ENCODE data around the gene CHD5.

CHD5 gene

DNA sequence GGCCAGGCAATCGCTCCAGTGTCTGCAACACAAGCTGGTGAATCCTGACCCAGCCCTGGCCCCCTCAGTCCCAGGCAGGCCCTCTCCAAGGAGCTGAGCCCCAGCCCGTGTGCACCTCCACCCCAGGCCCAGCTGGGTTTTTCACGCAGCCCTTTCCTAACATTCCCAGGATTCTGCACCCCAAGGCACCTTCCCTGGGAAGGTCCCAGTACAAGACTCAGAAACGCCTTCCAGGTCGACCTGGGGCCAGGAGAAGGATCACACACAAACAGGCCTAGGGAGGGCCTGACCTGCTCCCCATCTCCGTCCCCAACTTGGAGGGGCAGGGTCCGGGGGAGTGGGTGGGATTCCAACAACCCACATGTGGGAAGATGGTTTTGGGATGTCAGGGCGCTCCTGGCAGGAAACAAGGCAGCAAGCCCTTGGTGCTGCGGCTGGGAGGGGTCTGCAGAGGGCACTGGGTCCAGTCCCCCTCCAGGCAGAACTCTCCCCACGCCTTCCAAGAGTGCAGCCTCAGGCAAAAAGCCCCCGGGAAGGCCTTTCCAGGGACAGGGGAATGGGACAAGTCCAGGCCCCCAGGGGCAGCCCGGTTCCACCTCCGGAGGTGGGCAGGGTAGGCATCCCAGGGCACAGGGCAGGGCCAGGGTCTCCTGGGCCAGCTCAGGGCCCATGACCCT lies 76.1 kb downstream of the CHD5 start:
- TF ChIP-seq ZNF8 (CRISPR knock-in tag; IDR thresholded peaks at IDR 0.05) (no peak), RARB (CRISPR knock-in tag; IDR thresholded peaks at IDR 0.05) (no peak), OSR1 (CRISPR knock-in tag; IDR thresholded peaks at IDR 0.05) (no peak)
- no peak for ATAC-seq

DNA sequence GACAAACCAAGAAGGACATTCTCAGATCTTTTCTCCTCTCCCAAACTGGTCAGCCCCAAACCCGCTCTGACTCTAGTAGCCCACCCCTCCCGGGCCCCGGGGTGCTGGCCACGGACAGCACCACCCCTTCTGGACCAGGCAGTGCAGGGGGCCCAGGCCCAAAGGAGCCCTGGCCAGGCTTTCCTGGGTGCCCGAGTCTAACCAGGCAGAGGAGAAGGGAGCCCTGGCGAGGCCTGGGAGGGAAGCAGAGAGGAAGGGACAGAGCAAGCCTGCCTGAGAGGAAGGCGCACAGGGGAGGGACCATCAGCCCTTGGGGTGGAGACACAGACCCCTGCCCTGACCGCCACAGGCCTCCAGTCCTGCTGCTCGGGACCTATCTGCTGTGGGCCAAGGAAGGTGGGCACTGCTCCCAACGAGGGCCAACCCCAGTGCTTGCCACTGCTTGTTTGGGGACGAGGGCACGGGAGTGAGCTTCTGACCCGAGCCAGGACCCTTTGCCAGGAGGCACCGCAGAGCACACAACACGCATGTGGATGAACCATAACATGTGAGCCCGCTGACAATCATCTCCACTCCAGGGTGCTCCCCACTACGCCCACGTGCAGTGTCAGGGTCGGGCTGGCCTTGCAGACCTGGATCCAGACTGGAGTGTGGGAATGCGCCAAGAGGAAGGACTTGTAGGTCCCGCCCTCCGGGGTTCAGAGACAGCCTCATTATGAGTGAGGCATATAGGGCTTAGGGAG lies 76.8 kb downstream of the CHD5 start:
- no peak for TF ChIP-seq PPARA (CRISPR knock-in tag; IDR thresholded peaks at IDR 0.05; ENCODE audit: borderline replicate concordance)
- ATAC-seq, result no peak

DNA sequence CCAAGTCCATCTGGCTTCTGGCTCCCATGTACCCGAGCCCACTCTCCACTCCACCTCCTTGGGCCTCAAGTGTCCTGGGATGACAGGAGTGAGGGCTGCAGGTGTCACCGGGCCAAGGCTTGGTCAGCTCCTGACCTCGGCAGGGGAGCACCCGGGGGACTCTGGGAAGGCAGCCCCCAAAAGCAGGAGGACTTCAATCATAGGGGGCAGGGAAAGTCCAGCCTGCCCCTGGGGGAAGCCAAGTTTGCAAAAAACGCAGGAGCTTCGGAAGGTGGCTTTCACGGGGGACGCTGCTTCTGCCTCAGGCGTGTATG lies 77.6 kb downstream of the CHD5 start:
- TF ChIP-seq PPARA (CRISPR knock-in tag; IDR thresholded peaks at IDR 0.05; ENCODE audit: borderline replicate concordance), result no peak
- TF ChIP-seq RARB (CRISPR knock-in tag; IDR thresholded peaks at IDR 0.05), result no peak
- TF ChIP-seq ARNTL (CRISPR knock-in tag; IDR thresholded peaks at IDR 0.05; ENCODE audit: borderline replicate concordance, low read depth), result no peak
- TF ChIP-seq ZNF565 (CRISPR knock-in tag; conservative IDR thresholded peaks at IDR 0.05; ENCODE audit: low read depth), result no peak

DNA sequence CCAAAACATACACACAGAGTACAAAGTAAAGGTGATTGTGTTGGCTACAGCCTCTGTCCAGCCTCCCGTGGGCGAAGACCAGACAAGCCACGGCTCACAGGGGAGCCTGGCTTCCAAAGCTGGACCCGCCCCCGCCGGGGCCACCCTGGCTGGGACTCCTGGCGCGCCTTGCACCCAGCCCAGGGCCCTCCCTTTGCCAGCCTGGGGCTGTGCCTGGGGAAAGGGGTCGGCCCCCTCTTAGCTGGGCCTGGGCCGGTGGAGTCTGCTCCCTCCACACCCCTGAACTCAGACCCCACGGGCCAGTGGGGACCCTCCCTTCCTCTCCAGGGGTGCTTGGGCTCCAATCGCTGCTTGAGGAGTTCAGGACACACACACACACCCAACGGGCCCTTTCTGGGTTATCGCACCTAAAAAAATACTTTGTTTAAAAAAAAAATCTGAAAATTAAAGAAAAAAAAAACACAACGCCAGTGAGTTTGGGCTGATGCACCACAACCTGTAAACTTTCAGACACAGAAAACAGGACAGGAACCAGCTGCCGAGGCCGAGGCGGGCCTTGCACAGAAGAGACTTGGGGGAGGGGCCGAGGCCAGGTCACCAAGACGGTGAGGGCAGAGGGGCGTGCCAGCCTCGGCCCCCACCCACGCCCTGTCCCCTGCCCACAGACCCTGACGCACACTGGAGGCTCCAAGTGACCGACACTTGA lies 78.1 kb downstream of the CHD5 start:
- ATAC-seq, result no peak

More for the DNA sequence above, 77.6 kb downstream of the CHD5 start:
- no peak for ATAC-seq

More for the DNA sequence above, 78.1 kb downstream of the CHD5 start:
- TF ChIP-seq ISL1 (CRISPR knock-in tag; IDR thresholded peaks at IDR 0.05) (no peak), SNAI2 (CRISPR knock-in tag; IDR thresholded peaks at IDR 0.05) (no peak), ESRRG (CRISPR knock-in tag; IDR thresholded peaks at IDR 0.05) (no peak), CSDC2 (CRISPR knock-in tag; IDR thresholded peaks at IDR 0.05) (no peak), ARNTL (CRISPR knock-in tag; IDR thresholded peaks at IDR 0.05; ENCODE audit: borderline replicate concordance, low read depth) (no peak), TCF4 (CRISPR knock-in tag; IDR thresholded peaks at IDR 0.05; ENCODE audit: borderline replicate concordance) (no peak), GLIS3 (CRISPR knock-in tag; IDR thresholded peaks at IDR 0.05) (no peak), ZFP3 (CRISPR knock-in tag; IDR thresholded peaks at IDR 0.05) (no peak), ZFP30 (CRISPR knock-in tag; IDR thresholded peaks at IDR 0.05) (no peak), ZNF565 (CRISPR knock-in tag; conservative IDR thresholded peaks at IDR 0.05; ENCODE audit: low read depth) (no peak), ZNF8 (CRISPR knock-in tag; IDR thresholded peaks at IDR 0.05) (no peak), ZNF70 (CRISPR knock-in tag; IDR thresholded peaks at IDR 0.05) (no peak), TOX (CRISPR knock-in tag; IDR thresholded peaks at IDR 0.05; ENCODE audit: borderline replicate concordance) (no peak), OSR1 (CRISPR knock-in tag; IDR thresholded peaks at IDR 0.05) (no peak)
- TF ChIP-seq, protein P1, sequence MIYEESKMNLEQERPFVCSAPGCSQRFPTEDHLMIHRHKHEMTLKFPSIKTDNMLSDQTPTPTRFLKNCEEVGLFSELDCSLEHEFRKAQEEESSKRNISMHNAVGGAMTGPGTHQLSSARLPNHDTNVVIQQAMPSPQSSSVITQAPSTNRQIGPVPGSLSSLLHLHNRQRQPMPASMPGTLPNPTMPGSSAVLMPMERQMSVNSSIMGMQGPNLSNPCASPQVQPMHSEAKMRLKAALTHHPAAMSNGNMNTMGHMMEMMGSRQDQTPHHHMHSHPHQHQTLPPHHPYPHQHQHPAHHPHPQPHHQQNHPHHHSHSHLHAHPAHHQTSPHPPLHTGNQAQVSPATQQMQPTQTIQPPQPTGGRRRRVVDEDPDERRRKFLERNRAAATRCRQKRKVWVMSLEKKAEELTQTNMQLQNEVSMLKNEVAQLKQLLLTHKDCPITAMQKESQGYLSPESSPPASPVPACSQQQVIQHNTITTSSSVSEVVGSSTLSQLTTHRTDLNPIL (CRISPR knock-in tag; IDR thresholded peaks at IDR 0.05; ENCODE audit: low read depth), result no peak
- TF ChIP-seq, protein P2, sequence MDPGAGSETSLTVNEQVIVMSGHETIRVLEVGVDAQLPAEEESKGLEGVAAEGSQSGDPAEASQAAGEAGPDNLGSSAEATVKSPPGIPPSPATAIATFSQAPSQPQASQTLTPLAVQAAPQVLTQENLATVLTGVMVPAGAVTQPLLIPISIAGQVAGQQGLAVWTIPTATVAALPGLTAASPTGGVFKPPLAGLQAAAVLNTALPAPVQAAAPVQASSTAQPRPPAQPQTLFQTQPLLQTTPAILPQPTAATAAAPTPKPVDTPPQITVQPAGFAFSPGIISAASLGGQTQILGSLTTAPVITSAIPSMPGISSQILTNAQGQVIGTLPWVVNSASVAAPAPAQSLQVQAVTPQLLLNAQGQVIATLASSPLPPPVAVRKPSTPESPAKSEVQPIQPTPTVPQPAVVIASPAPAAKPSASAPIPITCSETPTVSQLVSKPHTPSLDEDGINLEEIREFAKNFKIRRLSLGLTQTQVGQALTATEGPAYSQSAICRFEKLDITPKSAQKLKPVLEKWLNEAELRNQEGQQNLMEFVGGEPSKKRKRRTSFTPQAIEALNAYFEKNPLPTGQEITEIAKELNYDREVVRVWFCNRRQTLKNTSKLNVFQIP (CRISPR knock-in tag; IDR thresholded peaks at IDR 0.05; ENCODE audit: borderline replicate concordance, low read depth), result no peak
- TF ChIP-seq, protein P3, sequence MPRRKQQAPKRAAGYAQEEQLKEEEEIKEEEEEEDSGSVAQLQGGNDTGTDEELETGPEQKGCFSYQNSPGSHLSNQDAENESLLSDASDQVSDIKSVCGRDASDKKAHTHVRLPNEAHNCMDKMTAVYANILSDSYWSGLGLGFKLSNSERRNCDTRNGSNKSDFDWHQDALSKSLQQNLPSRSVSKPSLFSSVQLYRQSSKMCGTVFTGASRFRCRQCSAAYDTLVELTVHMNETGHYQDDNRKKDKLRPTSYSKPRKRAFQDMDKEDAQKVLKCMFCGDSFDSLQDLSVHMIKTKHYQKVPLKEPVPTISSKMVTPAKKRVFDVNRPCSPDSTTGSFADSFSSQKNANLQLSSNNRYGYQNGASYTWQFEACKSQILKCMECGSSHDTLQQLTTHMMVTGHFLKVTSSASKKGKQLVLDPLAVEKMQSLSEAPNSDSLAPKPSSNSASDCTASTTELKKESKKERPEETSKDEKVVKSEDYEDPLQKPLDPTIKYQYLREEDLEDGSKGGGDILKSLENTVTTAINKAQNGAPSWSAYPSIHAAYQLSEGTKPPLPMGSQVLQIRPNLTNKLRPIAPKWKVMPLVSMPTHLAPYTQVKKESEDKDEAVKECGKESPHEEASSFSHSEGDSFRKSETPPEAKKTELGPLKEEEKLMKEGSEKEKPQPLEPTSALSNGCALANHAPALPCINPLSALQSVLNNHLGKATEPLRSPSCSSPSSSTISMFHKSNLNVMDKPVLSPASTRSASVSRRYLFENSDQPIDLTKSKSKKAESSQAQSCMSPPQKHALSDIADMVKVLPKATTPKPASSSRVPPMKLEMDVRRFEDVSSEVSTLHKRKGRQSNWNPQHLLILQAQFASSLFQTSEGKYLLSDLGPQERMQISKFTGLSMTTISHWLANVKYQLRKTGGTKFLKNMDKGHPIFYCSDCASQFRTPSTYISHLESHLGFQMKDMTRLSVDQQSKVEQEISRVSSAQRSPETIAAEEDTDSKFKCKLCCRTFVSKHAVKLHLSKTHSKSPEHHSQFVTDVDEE (CRISPR knock-in tag; IDR thresholded peaks at IDR 0.05), result no peak
- TF ChIP-seq, protein P4, sequence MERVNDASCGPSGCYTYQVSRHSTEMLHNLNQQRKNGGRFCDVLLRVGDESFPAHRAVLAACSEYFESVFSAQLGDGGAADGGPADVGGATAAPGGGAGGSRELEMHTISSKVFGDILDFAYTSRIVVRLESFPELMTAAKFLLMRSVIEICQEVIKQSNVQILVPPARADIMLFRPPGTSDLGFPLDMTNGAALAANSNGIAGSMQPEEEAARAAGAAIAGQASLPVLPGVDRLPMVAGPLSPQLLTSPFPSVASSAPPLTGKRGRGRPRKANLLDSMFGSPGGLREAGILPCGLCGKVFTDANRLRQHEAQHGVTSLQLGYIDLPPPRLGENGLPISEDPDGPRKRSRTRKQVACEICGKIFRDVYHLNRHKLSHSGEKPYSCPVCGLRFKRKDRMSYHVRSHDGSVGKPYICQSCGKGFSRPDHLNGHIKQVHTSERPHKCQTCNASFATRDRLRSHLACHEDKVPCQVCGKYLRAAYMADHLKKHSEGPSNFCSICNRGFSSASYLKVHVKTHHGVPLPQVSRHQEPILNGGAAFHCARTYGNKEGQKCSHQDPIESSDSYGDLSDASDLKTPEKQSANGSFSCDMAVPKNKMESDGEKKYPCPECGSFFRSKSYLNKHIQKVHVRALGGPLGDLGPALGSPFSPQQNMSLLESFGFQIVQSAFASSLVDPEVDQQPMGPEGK (CRISPR knock-in tag; IDR thresholded peaks at IDR 0.05; ENCODE audit: borderline replicate concordance), result no peak

All from SK-N-SH treated with all-trans-retinoic acid at 6 μM for 48 hours (cell line).